Activated CD4-positive, CD25-positive, alpha-beta regulatory T cell treated with anti-CD3 and anti-CD28 coated beads, Interleukin-2, amount 50 U/mL, for 24 hours (primary cell): ENCODE measurements around the gene LIG3.
"Not testable (repeated sequence)": the region's sequence is repeated elsewhere in the genome, so short reads cannot be mapped to it uniquely, and the experiment has no call there.

Experiments
- ATAC-seq, 2 donors: fragments of 150-1000 bp; cut with Tn5 transposase; one replicate each; pipeline ENCODE4 v1.10.0; 2021; ENCODE audit warnings: mild to moderate bottlenecking in 1 of 2, moderate library complexity in 1 of 2

The LIG3 gene

DNA sequence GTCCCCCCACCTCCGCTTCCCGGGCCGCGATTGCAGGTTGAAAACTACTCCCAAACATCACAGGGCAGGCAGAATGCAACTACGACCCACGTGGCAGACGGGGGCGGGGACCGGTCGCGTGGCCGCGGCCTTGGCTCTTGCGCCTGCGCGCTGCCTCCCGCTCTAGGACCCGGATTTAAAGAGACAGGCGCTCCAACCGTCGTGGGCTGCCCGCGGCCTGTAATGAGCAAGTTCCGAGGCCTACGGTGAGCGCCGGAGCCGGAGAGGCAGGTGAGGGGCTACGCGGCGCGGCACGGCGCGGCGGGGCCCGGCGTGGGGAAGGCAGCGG, at the start of gene LIG3:
Gene LIG3 (plus strand): TSS at position 160 of the 328 bp plus-strand sequence. CDS start 2,494 bp downstream, outside the sequence.
- peak; percentile 86 for ATAC-seq

DNA sequence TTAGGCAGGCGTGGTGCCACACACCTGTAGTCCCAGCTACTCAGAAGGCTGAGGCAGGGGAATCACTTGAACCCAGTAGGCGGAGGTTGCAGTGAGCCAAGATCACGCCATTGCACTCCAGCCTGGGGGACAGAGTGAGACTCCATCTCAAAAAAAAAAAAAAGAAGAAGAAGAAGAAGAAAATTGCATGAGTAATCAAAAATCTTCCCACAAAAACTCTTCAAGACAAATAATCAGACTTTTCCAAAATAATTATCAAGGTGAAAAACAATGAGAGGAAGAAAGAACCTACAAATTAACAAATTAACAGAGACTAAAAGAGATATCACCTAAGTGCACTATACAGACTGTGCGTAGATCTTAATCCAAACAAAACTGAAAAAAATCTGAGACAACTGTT, 29.5 kb upstream of the LIG3 start:
- not testable (repeated sequence) for ATAC-seq

GRCh38 chr17:34958438-34958837, 21.9 kb upstream of the LIG3 start:
- ATAC-seq = no peak

DNA sequence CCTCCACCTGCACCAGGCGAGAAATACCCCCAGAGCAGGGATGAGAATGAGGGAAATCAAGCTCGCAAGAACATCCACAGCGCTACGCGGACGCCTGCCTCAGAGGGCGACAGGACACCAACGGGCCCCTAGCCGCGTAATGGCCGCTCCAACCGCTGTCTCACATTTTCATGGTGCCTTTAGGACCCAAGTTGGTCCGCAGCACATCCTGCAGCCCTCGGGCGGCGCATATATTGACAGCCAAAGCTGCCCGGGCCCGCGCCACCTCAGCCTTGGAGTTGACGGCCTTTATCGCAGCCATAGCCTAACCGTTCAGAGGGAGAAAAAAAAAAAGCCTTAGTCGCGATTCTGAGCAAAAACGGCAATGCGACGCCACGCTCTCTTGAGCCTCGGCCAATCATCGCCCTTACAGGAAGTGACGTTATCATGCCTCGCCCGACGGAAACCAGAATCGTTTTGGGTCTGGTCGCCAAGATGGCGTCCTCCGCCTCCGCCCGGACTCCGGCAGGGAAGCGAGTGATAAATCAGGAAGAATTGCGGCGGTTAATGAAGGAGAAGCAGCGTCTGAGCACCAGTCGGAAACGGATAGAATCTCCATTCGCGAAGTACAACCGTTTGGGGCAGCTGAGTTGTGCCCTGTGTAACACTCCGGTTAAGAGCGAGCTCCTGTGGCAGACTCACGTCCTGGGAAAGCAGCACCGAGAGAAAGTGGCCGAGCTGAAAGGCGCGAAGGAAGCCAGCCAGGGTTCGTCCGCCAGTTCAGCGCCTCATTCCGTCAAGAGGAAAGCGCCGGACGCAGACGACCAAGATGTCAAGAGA, 19.0 kb upstream of the LIG3 start, which contains the start of the genes CCT6B and ZNF830:
Gene CCT6B (minus strand): TSS at position 368 of the 819 bp plus-strand sequence. CDS start 67 bp downstream, at position 301.
Gene ZNF830 (plus strand): TSS at position 448 of the 819 bp plus-strand sequence. CDS start 27 bp downstream, at position 475.
- peak; percentile 93 to 95 for ATAC-seq

DNA sequence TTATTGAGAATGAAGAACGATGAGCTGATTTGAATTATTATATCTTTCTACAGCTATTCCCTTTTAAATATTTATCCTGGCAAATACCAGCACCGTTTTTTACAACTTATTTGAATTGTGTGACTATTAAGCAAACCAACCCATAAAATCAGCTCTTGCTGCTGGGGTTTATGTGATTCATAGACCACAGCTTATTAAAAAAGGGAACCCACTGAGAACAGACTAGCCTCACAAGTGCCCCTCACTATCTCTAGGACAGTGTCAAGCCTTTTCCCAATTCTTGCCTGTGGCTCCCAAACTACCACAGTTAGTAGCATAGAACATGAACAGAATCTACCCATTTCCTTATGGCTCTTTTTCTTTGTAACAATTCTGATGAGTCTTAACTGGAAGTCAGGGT, 6.1 kb upstream of the LIG3 start:
- peak; percentile 56 to 62 for ATAC-seq

GRCh38 chr17:34974794-34975785, 5.2 kb upstream of the LIG3 start:
- ATAC-seq = peak; percentile 73 to 82

DNA sequence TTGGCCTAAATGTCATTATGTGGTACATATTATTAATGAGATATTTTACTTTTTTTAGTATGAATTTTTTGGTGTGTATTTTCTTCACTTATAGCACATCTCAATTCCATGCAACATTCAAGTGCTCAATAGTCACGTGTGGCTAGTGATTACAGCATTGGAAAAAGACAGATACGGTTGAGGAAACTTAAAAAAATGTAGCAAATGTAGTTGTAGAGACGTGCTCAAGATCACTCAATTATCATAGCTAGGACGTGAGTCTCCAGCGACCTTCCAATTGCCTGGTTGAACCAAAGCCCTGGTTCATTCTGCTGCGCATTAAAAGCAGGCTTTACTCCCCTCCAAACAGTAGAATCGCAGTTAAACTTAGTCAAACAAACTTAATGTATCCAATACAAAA, 1.2 kb upstream of the LIG3 start:
- no peak for ATAC-seq

DNA sequence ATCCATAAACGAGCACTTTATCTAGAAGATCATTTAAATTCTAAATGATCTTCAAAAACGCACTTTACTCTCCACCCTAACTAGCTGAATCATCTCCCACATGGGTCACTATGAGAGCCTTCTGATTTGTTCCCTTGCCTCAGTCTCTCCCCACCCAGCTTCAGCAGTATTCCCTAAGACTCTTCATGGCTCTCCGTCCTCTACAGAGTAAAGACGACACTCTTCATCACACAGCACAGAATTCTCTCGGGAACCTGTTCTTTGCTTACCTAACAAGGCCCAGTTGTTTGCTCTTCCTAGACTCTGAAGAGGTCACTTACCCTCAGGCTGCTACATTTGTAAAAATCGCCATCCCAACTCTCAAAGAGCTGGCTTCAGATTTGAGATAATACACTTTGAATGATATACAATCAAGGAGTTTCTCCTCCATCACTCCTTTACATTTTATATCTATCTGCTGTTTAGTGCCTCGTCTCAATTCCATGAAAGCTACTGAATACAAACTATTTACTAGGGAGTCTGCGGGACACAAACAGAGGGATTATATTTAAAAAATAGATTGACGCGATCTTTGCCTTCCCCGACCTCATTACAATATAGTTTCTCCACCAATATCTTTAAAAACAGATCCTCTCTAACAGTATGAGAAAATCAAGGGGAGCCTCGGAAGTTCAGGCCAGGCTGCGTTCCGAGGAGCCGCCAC, 511 bp upstream of the LIG3 start:
- no peak for ATAC-seq

DNA sequence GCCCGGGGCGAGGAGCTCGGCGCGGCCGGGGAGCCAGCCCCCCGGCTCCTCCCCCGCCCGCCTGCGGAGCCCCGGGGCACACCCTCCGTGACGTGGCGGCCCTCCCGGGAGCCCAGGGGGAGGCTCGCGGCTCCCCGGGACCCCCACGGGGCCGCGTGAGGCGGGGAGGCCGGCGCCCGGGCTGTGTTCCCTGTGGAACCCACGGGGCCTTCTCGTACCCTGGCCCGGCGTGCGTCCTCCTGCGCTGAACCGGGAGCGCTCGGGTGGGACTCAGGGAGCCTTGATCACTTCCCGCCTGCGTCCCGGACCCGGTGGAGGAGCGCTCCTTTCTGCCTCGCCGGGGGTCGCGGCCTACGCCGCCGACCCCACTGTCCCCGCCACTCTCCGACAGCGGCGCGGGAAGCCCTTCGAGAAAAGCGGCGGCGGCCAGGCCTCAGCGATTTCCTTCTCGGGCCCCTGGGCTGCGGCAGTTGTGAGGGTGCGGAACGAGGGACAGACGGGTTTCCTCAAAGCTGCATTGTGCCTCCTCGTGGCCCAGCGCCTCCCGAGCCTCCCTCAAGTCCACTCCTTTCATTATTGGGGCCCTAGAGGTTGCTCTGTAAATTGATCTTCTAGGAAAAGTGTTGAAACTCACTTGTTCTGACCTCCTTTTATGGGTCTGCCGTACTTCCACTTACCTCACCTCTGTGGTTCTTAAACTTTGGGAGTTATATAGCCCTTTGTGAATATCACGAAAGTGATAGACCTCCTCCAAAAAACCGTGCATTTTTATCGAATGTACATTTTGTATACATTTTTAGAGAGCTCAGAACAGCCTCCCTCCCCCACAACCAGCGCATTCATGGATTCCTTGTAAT, 597 bp downstream of the LIG3 start:
- peak; percentile 88 for ATAC-seq

- ATAC-seq = no peak
Measured at GRCh38 chr17:34981538-34982241, 1.4 kb downstream of the LIG3 start.

- ATAC-seq = no peak
Measured at GRCh38 chr17:34987232-34987631, 6.9 kb downstream of the LIG3 start.

DNA sequence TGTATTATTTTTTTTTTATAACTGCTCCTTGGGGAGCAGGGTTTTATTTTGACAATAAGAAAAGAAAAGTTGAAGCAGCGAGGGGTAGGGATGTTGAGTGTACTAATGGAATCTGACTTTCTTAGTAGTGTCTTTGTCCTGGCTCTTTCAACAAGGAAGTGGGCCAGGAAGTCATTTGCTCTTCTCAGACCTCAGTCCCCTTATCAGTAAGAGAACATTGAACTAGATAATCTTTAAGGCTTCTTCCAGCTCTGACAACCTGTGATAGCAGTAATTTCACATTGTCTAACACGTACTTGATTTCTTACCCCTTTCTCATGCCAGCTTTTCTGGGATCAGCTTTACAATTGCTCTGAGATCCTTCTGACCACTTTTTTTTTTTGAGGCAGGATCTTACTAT, 8.3 kb downstream of the LIG3 start:
- ATAC-seq = no peak

GRCh38 chr17:34989473-34989872, 9.2 kb downstream of the LIG3 start:
- no peak for ATAC-seq

- ATAC-seq = no peak
Measured at GRCh38 chr17:34990921-34991365, 10.6 kb downstream of the LIG3 start.

DNA sequence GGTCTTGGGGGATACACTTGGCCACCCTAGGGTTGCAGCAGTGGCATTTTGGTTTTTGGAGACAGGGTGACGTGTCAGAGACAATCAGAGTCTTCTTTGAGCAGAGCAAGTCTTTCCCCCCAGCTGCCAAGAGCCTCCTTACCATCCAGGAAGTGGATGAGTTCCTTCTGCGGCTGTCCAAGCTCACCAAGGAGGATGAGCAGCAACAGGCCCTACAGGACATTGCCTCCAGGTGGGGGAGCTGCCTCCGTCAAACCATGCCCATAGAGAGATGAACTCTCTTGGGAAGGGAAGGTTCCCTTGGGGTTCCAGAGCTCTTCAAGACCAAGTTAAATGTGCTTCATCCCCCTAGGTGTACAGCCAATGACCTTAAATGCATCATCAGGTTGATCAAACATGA, 11.3 kb downstream of the LIG3 start:
- no peak for ATAC-seq

DNA sequence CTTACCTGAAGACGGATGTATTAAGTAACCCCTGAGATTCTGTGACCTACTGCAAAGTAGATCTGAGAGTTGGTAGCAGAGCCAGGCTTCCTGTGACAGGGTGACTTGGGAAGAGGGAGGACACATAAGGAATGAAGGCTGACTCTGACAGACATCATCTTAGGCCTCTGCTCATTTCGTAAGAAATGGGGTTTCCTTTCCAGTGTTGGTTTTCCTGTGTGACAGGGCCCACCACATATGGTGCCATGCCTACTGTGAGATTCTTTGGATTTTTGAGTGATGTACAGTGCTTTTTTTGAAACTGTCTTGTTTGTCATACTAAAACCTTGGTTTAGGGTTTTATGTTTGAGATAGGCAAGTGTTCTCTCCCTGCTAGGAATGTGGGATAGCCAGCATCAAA, 12.7 kb downstream of the LIG3 start:
- no peak for ATAC-seq

- no peak for ATAC-seq
Measured at GRCh38 chr17:34996422-34997285, 16.3 kb downstream of the LIG3 start.

GRCh38 chr17:34997355-34997862, 17.1 kb downstream of the LIG3 start:
- no peak for ATAC-seq

- ATAC-seq = peak; percentile 90 to 96
Measured at GRCh38 chr17:34998205-34998604, 17.9 kb downstream of the LIG3 start.

DNA sequence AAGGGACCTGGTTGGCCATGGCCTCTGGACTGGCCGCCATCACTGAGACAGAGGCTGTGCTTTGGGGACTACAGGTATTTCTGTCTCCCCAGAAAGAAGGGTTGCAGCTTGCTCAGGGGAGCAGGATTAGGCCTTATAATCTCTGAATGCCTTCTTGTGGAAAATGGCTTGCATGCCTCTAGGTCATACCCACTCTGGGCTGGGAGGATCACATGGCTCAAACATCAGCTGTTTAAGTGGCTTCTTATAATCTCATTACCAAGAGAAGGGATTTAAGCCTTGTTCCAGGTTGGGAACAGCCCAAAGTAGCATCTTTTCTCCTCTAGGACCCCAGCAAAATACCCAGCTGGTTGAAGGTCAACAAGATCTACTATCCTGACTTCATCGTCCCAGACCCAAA, 19.1 kb downstream of the LIG3 start:
- no peak for ATAC-seq
